CD4-positive, alpha-beta T cell treated with Interleukin-21 for 1 hour (primary cell): Measurements from ENCODE around the gene ADAMTS15.

Experiments
- DNase-seq: peaks from one replicate; pipeline ENCODE4 v3.0.0-alpha.2; 2020

Gene ADAMTS15

GRCh38 chr11:130485983-130486382 is 37.5 kb downstream of the ADAMTS15 start:
- no peak for DNase-seq

DNA sequence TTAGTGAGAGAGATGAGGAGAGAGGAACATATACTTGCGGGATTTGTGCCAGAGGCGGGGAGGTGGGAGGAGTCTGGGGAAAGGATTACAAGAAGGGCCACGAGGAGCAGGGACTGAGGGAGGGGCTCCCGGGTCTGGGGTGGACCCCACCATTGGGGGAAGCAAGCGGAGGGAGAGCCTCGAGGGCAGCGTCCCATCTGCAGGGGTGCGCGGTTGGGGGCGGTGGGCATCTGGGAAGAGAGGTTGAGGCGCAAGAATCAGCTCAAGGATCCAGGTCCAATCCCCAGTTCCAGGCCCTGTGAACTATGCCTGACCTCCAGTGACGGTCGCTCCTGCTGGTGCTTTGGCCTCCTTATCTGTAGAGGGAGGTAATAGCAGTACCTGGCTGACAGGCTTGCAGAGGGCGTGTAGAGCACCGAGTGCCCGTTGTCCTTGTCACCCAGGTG is 38.0 kb downstream of the ADAMTS15 start:
- no peak for DNase-seq

GRCh38 chr11:130486987-130487923 is 38.8 kb downstream of the ADAMTS15 start:
- no peak for DNase-seq

DNA sequence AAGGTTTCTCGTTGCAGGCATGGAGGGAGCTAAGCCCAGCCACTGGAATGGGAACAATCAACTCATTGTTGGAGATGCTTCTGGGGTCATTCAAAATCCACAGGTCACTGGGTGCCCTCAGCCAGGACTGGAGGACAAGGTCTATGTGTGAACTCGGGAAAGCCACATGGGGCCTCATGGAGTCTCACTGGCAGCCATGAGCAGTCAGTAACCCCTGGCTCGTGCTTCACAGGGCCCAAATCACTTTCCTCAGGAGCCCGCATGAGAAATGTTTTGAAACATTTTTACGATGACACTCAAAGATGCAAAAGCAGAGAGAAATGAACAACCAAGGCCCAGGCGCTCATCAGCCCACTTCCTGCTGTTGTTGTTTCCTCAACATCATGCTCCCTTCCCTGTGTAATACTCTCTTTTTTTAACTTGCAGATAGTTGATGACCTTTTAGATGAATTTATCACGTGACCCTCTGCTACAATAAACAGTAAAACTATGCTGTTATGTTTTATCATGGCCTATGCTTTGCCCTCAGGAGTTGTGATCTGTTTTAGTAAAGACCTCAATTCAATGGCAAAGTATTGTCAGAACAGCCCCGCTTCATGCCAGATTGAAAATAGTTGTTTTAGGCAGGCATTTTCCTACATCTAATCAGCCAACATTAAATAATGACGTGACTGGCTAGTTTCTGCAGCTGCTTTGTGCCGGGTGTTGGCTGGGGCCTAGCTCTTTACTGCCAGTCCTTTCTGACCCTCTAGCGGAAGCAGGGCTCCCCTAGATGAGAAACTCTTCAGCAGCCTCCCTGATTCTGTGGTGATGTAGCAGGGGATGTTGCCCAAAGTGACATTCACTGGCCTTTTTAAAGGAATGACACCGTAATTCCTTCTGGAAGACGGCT is 39.7 kb downstream of the ADAMTS15 start:
- no peak for DNase-seq

DNA sequence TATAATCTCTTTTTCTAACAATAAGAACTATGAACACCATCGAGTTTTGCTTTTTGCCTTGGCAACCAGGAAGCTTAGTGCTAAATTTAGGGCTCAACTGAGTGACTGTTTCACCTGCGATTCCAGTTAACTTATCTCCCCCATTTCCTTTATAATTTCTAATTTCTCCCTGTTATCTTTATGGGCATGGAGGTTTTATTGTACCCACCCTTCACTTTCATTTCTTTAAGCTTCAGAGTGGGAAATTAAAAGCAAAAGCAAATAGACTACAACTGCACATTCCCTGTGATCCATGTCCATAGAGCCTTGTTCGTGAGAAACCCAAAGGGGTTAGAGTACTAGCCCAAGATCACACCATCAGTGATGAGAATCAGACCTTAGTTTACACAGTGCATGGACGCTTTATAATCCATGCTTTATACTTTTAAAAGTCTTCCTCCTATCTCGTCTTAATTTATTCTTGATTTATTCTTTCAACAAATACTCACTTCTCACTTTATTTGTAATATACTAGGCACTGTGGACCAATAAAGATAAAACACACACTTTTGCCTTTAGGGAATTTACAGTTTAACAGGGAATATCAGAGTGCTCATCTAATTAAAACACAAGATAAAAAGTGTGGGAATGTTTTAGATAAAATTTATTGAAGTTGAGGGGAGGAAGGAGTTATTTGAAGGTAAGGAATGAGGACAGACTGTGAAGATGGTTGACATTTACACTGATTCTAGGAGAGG is 40.6 kb downstream of the ADAMTS15 start:
- no peak for DNase-seq

GRCh38 chr11:130489716-130490115 is 41.3 kb downstream of the ADAMTS15 start:
- DNase-seq: no peak

DNA sequence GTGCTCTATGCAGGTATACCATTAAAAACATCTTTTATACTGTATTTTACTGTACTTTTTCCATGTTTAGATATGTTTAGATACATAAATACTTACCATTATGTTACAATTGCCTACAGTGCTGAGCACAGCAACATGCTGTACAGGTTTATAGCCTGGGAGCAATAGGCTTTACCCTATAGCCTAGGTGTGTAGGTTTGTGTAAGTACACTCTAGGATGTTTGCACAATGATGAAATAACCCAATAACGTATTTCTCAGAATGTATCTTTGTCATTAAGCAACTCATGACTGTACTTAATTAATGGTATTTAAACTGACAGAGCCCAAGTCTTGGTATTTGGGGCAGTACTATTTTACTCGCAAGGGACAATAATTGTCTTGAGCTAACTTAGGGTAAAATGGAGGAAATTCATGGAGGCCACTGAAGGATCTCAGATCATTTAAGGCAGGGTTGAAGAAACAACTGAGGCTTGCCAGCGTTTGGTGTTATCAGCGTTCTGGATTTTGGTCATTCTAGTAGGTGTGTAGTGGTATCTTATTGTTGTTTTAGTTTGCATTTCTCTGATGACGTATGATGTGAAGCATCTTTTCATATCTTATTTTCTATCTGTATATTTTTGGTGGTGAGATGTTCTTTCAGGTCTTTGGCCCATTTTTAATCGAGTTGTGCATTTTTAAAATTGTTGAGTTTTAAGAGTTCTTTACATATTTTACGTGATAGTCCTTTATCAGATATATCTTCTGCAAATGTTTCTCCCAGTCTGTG is 42.4 kb downstream of the ADAMTS15 start:
- DNase-seq: no peak

DNA sequence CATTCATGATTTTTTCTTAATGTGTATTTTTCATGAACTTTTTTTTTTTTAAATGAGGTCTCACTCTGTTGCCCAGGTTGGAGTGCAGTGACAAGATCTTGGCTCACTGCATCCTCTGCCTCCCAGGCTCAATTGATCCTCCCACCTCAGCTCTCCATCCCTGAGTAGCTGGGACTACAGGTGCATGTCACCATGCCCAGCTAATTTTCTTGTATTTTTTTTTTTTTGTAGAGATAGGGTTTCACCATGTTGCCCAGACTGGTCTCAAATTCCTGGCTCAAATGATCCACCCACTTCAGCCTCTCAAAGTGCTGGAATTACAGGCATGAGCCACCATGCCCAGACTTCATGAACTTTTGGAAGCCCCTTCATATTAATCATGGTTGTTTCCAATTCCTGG is 49.7 kb downstream of the ADAMTS15 start:
- DNase-seq: no peak

- DNase-seq: no peak
Measured at GRCh38 chr11:130499828-130500227, 51.4 kb downstream of the ADAMTS15 start.

GRCh38 chr11:130504317-130504716 is 55.9 kb downstream of the ADAMTS15 start:
- DNase-seq: no peak

- no peak for DNase-seq
Measured at GRCh38 chr11:130508913-130509312, 60.5 kb downstream of the ADAMTS15 start.

- no peak for DNase-seq
Measured at GRCh38 chr11:130509942-130510341, 61.5 kb downstream of the ADAMTS15 start.

- DNase-seq: no peak
Measured at GRCh38 chr11:130510407-130511006, 62.1 kb downstream of the ADAMTS15 start.

DNA sequence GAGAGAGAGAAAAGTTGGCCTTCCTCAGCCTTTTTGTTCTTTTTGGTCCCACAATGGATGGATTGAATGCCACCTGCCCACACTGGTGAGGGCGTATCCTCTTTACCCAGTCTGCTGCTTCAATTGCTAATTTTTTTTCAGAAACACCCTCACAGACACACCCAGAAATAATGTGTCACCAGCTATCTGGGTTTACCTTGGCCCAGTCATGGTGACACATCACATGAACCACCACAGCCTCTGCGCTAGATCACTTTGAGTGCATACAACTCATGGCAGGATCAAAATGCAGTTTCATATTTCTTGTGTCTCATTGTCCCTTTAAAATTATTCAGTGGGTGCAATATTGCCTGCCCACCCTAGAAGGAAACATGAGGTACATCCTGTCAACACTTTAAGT is 63.3 kb downstream of the ADAMTS15 start:
- no peak for DNase-seq

DNA sequence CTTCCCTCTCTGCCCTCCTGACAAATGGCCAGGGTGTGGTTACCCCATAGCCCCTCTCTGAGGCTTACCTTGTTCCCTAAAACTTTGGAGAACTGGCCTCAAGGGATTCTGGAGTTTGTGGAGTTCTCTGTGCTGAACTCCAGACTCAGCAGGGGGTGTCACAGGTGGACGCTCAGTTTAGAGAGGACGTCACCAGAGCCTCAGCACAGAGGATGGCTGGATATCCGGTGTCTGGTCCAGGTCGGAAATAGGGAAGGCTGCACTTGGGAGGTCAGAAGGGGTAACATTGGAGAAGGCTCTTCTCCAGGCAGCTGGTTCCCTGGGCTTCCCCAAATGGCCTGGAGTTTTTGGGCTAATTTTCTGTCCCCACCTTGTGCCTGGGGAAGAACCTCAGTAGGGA is 64.2 kb downstream of the ADAMTS15 start:
- DNase-seq: no peak

- DNase-seq: no peak
Measured at GRCh38 chr11:130513132-130513531, 64.7 kb downstream of the ADAMTS15 start.

DNA sequence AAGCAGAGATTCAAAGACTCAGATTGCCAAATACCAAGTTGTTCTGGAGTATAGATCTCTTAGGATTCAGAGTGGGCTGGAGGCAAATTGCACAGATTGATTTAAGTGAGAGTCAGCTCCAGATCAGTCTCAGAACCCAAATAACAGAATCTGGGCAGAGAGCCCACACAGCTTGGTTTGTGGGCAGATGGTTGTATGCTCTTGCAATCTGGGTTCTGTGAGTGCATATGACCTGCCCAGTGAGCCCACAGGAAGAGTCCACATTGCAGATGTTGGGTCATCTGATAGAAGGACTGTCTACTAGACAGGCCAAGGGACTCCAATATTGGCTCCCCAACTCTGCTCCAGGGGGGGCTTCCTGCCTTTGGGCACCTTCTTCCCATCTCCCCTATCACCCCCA is 65.9 kb downstream of the ADAMTS15 start:
- no peak for DNase-seq

DNA sequence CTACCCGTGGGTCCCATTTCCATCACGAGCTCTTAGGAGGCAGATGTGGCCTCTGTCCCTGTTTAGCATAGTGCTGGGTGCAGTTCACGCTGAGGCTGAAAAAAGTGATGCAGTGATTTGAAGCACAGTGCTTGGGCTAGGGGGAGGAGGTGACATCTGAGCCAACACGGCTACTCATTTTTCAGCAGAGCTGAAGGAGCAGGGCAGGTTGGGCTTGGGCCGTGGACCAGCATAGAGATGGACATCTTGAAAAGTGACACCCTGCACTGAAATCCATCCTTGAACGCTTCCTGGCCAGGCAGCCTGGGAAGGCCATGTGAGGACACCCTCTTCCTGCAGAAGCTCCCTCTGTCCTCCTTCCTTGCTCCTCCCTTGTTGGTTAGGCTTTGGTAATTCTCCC is 66.4 kb downstream of the ADAMTS15 start:
- no peak for DNase-seq

- DNase-seq: no peak
Measured at GRCh38 chr11:130515829-130516553, 67.5 kb downstream of the ADAMTS15 start.

- no peak for DNase-seq
Measured at GRCh38 chr11:130516554-130517505, 68.4 kb downstream of the ADAMTS15 start.
